Right renal pelvis (tissue), 4 donors: ENCODE data around the gene NID1. TPM values are rescaled to one million over a fixed set of nuclear protein-coding genes. Genes with fewer than 3 reads are reported as not detected.
A peak's percentile ranks its signal among the peaks of the same experiment; 100 is the strongest.

Experiments used
- DNase-seq, 4 donors: peaks; one replicate each; pipeline ENCODE4 v3.0.0-alpha.2; 2013; ENCODE audit warnings: low read depth in 4 of 4, low spot score in 3 of 4, missing footprints in 1 of 4
- polyA plus RNA-seq, 4 donors: library from polyadenylated mRNA; unstranded; fragments of 120-200 nt; gene quantifications; one replicate each; pipeline ENCODE4 v1.2.1, GENCODE V29; 2013; ENCODE audit not compliant: insufficient read length in 4 of 4

NID1 gene, protein sequence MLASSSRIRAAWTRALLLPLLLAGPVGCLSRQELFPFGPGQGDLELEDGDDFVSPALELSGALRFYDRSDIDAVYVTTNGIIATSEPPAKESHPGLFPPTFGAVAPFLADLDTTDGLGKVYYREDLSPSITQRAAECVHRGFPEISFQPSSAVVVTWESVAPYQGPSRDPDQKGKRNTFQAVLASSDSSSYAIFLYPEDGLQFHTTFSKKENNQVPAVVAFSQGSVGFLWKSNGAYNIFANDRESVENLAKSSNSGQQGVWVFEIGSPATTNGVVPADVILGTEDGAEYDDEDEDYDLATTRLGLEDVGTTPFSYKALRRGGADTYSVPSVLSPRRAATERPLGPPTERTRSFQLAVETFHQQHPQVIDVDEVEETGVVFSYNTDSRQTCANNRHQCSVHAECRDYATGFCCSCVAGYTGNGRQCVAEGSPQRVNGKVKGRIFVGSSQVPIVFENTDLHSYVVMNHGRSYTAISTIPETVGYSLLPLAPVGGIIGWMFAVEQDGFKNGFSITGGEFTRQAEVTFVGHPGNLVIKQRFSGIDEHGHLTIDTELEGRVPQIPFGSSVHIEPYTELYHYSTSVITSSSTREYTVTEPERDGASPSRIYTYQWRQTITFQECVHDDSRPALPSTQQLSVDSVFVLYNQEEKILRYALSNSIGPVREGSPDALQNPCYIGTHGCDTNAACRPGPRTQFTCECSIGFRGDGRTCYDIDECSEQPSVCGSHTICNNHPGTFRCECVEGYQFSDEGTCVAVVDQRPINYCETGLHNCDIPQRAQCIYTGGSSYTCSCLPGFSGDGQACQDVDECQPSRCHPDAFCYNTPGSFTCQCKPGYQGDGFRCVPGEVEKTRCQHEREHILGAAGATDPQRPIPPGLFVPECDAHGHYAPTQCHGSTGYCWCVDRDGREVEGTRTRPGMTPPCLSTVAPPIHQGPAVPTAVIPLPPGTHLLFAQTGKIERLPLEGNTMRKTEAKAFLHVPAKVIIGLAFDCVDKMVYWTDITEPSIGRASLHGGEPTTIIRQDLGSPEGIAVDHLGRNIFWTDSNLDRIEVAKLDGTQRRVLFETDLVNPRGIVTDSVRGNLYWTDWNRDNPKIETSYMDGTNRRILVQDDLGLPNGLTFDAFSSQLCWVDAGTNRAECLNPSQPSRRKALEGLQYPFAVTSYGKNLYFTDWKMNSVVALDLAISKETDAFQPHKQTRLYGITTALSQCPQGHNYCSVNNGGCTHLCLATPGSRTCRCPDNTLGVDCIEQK
- 100 to 1,000 TPM; 190 to 219 (median 207) TPM for polyA plus RNA-seq

DNA sequence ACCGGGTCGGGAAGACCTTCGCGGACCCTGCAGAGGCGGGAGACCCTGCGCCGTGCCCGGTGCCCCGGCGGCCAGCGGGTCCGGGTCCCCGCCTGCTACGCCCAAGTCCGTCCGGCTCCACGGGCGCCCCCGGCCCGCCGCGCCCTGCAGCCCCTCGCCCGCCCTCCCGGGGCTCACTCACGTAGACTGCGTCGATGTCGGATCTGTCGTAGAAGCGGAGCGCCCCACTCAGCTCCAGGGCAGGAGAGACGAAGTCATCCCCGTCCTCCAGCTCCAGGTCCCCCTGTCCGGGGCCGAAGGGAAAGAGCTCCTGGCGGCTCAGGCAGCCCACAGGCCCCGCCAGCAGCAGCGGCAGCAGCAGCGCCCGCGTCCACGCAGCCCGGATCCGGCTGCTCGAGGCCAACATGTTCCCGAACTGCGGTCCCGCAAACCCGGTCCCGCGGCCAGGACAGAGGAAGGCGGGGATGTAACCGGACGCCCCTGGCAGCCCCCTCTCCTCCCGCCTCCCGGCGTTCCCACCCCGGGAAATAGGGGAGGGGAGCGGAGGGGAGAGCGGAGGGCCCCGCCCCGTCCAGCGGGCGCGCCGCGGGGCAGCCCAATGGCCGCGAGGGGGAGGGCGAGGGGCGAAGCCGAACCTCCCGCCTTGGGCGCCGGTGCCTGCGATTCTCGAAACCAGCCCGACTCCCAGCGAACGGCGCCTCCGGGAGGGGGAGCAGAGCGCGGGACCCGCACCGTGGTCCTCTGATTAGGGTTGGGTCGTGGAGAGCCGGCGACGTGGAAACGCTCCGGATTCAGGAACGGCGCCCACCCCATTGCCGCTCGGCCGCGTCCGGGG, at the start of gene NID1:
Gene NID1 (minus strand): TSS at position 417 of the 835 bp plus-strand sequence. CDS start 11 bp downstream, at position 406.
- DNase-seq = peak; percentile 71 to 83 (median 78)

DNA sequence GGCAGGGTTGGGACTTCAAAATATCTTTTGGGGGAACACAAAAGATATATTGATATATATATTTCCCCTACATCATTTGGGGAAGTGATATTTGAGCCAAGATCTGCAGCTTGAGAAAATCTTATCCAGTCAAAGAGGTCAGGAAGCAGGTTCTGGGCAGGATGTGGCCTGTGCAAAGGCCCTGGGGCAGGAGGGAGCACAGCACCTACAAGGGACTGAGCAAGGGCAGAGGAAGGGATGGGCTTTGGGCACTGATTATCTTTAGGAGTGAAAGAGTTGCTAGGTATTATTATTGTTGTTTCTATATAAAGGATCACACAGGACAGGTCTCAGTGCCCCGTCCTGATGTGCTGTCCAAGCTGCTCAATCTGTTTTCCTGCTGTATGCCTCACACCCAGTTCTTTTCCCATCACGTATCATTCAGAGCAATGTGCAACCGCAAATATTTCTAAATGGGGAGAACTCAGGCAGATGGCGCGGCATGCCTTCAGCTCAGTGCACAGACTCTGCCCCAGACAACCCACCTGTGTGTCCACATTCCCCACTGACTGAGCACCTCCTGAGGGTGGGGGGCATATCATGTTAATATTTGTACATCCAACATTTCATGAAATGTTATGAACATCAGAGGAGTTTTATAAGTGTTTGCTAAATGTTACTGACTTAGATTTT, 49.3 kb upstream of the NID1 start:
- no peak for DNase-seq

DNA sequence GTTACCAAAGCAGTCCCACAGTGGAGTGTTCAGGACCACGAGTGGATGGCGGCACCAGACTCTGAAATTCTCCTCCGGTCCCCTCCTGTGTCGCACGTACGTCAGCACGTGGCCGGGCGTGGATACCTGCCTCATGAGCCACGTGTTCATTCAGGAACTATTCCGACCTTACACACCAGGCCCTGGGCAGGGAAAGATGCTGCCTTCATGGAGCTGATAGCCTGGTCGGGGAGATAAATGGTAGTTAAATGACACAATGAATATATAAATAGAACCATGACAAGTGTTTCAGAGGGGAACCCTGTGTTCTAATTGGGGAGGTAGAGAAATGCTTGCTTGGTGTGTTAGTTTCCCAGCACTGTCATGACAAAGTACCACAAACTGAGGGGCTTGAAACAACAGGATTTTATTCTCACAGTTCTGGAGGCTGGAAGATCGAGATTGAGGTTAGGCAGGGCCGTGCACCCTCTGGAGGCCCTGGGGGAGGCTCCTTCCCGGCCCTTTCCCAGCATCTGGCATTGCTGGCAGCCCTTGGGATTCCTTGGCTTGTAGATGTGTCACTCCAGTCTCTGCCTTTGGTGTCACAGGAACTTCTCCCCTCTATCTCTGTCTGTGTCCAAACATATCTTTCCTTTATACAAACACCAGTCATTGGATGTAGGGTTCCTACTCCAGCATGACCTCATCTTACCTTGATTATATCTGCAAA, 48.6 kb upstream of the NID1 start:
- no peak for DNase-seq

DNA sequence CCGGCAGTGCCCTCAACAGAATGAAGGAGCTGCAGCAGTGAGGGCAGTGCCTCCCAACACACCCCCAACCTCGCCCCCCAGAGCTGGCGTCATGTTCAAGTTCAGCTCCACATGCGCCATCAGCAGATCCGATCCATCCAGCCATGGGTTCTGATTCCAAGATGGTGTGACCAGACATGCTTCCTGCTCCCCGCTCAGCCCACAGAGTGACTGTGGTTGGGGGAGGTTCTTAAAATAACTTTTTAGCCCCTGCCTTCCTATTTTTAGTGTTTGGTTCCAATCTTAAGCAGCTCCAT, 47.4 kb upstream of the NID1 start:
- no peak for DNase-seq

DNA sequence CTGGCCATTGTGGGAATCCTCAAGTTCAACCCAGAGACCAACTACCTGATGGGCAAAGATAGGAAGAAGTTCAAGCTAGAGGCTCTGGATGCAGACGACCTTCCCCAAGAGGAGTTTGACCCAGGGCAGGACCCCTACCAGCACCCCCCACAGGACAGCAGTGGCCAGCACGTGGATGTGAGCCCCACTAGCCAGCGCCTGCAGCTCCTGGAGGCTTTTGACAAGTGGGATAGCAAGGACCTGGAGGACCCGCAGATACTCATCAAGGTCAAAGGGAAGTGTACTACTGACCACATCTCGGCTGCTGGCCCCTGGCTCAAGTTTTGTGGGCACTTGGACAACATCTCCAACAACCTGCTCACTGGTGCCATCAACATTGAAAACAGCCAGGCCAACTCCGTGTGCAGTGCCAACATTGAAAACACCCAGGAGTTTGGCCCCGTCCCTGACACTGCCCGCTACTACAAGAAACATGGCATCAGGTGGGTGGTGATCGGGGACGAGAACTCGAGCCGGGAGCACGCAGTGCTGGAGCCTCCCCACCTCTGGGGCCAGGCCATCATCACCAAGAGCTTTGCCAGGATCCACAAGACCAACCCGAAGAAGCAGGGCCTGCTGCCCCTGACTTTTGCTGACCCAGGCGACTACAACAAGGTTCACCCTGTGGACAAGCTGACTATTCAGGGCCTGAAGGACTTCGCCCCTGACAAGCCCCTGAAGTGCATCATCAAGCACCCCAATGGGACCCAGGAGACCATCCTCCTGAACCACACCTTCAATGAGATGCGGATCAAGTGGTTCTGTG, 46.8 kb upstream of the NID1 start:
- DNase-seq = no peak

DNA sequence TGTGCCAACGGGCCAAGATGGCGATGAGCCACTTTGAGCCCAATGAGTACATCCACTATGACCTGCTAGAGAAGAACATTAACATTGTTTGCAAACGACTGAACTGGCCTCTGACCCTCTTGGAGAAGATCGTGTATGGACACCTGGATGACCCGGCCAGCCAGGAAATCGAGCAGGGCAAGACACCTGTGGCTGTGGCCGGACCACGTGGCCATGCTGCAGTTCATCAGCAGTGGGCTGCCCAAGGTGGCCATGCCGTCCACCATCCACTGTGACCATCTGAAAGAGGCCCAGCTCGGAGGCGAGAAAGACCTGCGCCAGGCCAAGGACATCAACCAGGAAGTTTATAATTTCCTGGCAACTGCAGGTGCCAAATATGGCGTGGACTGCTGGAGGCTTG, 45.2 kb upstream of the NID1 start:
- no peak for DNase-seq

DNA sequence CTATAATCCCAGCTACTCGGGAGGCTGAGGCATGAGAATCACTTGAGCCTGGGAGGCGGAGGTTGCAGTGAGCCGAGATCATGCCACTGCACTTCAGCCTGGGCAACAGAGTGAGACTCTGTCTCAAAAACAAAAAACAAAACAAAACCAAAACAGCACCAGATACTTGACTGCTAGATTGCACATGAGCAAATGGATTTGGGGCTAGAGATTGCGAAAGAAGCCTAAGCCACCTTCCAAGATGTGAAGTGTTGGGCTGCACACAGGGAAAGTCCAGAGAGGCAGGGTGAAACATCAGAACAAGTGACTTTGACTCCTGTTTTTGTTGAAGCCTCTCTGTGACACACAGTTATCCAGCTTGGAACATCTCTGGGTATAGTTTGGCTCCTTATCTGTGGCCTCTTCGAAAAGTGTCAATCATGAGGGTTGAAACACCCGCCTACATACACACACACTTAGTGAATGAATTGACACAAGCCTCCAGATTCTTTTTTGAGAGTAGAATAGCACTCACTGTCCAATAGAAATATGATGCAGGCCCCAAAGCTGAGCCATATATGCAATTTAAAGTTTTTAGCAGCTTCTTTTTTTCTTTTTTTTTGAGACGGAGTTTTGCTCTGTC, 43.2 kb upstream of the NID1 start:
- no peak for DNase-seq

DNA sequence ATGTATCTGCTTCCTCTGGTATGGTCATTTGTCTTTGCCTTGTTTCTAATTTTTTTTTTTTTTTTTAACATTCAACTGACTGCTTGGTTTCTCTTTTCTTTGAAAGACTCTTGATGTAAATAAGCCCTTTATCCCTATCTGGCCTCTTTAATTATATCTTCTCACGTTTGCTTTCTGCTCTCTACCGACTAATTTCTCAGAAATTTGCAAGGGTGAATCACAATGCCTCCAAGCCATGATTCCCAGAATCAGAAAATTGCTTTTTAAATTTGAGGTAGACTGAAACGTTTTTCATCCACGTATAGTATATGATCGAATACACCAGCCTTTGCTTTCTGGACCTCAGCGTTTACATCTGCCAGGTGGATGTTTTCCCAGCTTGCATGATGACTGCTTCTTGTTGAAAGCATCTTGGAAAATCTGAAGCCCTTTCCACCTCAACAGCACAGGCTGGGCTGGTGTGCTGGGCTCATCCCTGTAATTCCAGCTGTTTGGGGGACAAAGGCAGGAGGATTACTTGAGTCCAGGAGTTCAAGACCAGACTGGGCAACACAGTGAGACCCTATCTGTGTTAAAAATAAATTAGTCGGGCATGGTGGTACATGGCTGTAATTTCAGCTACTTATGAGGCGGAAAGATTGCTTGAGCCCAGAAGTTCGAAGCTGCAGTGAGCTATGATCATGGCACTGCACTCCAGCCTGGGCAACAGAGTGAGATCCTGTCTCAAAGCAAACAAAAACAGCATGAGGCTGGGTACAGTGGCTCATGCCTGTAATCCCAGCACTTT, 42.4 kb upstream of the NID1 start:
- no peak for DNase-seq

DNA sequence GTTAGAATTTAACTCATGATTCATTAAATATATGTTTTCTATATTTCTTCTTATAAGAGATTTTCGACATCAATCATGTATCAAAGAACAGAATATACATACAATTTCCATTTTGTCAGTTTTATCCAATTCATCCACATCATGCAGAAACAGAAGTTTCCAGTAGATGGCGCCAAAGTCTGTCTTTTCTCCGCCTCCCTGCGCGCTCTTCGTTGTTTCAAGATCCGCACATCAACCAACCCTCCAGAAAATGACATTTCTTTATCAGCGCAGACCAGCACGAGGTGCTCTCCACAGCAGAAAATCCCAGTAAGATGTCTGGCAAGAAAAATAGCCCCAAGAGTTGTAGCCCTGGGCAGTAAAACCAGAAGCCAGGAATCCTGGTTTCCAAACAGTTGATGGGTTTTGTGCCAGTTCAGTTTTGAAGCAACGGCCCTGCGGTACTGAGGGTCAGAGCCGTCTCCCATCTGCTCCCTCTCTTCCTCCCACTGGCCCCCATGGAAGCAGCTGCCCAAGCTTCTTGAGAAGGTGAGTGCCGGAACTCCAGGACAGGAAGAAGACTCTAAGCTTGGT, 38.8 kb upstream of the NID1 start:
- DNase-seq = peak; percentile 26 to 65 (median 42)

DNA sequence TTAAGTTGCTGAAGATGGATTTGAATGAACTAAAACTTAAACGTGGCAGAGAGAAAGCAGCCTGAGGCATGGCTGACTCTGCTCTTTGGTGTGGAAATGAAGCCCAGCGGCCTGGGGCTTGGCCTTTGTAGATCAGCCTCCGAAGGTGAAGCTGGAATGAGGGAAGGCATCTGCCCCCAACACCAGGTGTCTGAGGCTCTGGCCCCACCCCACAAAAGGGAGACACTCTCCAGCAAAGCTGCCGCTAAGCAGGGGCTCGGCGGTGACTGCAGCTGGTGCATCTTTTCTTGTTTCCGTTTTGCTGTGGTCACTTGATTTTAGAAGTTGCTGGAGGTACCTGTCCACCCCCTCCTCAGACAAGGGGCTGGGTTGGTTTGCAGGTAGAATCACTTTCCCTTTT, 38.2 kb upstream of the NID1 start:
- no peak for DNase-seq

DNA sequence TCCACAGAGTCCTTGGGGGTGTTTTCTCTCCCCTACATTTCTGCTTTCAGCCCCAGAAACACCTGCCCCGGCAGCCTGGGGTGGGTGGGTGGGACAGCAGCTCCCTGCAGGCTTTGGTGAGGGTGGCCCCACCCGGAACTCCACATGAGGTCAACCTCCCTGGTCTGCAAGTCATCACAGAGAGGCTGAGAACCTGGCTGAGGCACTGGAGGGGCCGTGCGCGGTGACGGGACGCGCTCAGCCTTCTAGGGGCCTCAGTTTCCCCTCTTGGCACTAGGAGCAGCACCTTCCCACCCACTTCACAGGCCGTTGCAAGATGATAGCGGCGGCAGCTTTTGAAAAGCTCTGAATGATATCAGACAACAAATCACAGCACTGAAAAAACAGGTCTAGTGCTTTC, 37.7 kb upstream of the NID1 start:
- DNase-seq = no peak

DNA sequence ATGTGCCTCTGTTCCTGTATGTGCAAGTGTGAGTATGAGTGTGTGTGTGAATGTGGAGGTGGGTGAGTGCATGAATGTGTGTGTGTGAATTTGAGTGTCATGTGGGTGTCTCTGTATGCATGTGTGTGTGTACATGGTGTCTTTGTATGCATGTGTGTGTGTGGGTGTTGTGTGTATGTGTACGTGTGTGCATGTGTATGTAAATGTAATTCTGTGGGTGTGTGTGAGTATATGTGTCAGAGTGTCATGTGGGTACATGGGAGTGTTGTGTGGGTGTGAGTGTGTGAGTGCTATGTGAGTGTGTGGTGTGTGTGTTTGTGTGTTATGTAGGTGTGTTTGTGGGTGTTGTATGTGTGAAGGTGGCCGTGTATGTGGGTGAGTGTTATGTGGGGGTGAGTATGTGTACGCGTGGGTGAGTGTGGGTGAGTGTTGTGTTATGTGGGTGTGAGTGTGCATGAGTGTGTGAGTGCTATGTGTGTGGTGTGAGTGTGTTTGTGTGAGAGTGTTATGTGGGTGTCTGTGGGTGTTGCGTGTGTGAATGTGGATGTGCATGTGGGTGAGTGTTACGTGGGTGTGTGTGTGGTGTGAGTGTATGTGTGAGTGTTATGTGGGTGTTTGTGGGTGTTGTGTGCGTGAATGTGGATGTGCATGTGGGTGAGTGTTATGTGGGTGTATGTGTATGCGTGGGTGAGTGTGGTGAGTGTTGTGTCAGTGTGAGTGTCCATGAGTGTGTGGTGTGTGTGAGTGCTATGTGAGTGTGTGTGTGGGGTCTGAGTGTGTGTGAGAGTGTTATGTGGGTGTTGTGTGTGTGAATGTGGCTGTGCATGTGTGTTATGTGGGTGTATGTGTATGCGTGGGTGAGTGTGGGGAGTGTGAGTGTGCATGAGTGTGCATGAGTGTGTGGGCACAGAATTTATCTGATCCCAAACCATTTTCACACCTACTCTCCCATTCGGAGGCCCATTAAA, 36.6 kb upstream of the NID1 start:
- no peak for DNase-seq

DNA sequence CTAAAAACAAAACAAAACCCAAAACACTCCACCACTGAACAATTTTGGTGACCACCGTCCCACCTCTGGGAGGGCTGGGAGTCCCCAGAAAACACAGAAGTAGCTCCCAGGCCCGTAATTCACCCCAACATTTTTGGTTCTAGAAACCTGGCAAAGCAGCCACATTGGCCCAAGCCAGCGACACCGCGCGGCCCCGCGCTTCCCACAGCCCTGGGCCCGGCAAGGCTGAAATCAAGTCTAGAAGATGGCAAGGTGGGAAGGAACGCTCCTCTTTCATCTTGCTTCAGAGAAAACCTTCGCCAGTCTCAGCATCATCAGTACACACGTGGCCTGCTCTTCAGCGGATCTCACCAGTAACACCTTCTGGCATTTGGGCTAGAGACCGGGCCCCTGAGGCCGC, 35.9 kb upstream of the NID1 start:
- no peak for DNase-seq

DNA sequence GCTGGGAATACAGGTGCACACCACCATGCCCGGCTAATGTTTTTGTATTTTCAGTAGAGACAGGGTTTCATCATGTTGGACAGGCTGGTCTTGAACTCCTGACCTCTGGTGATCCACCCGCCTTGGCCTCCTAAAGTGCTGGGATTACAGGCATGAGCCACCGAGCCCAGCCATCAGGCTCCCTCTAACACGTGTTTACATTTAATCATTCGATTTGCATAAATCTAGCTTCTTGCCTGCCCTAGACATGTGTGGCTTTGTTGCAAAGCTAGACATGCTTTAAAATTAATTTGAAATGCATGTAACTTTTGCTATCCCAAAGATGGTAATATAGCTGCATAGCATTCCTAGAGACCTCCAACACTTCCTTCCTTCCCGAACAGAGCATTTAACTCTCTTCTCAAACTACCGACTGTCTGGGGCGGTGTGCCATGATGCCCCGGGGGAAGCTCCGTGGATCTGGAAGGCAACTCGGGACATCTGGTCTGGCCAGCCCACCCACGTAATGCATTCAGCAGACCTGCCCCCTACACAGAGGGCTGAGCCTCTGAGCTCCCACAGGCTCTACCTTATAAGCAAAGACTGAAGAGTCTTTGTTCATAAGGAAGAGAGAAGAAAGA, 34.6 kb upstream of the NID1 start:
- no peak for DNase-seq

DNA sequence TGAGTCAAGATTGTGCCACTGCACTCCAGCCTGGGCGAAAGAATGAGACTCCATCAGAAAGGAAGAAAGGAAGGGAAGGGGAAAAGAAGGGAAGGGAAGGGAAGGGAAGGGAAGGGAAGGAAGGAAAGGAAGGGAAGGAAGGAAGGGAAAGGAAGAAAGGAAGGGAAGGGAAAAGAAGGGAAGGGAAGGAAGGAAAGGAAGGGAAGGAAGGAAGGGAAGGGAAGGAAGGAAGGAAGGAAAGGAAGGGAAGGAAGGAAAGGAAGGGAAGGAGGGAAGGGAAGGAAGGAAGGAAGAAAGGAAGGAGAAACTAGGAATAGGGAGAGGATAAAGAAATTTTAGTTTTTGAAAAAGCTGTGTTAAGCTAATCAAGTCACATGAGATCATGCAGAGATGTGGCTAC, 33.4 kb upstream of the NID1 start:
- DNase-seq = no peak
